DND-41 (cell line): Measurements from ENCODE around the gene ARHGAP26.

Source experiments
- CTCF ChIP-seq: IDR thresholded peaks from 2 replicates; pipeline ENCODE4 v1.5.1; 2012; ENCODE audit warnings: borderline replicate concordance, low read length, moderate library complexity, mild to moderate bottlenecking; ENCODE audit not compliant: poor library complexity, severe bottlenecking; ENCODE audit errors: extremely low read depth
- EZH2 ChIP-seq: IDR thresholded peaks from 3 replicates; pipeline ENCODE4 v1.6.1; 2012; ENCODE audit warnings: borderline replicate concordance, low read depth, mild to moderate bottlenecking, moderate library complexity, low read length, inconsistent platforms; ENCODE audit not compliant: severe bottlenecking

GRCh38 chr5:143194206-143194605 is 424.0 kb downstream of the ARHGAP26 start:
- TF ChIP-seq CTCF: no peak
- TF ChIP-seq EZH2: no peak
